ENCODE results near the gene HEXB.
A peak's percentile ranks its signal among the peaks of the same experiment; 100 is the strongest.

HEXB gene

DNA sequence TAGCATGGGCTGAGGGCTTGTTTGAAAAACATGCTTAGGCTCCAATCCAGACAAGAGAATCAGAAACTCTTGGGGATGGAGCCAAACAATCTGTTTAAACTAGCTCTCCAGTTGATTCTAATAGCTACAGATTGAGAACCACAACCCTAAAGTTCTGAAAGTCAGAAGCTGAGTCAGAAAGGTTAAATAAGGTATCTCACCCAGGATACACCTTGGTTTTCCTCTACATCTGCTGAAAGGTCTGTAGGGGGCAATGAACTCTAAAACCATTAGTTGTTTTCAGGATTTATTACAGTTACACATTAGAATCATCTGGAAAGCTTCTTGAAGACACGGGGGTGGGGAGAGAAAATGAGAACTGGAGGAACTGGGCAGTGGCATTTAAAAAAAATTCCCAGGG is 76.2 kb downstream of the HEXB start:
- DNase-seq, result no peak

DNA sequence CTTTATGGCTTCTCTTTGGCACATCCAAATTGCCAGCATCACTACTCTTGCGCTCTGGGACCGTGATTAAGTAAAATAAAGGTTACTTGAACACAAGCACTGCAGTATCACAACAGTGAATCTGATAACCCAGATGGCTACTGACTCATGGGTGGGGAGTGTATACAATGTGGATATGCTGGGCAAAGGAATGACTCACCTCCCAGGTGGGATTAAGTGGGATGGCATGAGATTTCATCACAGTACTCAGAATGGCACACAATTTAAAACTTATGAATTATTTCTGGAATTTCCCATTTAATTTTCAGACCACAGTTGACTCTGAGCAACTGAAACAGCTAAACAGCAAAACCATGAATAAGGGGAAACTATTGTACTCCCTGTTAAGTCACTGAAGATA is 77.6 kb downstream of the HEXB start:
- no peak for DNase-seq

DNA sequence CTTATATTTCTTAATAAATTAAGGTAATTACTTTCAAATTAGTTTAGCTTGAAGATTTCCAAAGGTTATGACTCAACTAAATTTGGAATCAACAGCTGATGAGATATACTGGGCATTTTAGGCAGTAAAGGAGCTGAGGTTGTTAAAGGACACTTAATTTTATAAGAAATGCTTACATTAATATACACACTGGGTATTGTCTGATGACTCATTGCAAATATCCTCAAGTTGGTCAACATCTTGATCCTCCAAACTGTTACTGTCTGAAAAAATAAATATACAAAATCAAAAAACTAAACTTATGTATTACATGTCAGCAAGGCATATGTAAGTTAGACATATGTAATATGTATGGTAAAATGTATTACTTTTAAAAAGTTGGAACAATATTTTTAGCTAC is 78.5 kb downstream of the HEXB start:
- no peak for DNase-seq

DNA sequence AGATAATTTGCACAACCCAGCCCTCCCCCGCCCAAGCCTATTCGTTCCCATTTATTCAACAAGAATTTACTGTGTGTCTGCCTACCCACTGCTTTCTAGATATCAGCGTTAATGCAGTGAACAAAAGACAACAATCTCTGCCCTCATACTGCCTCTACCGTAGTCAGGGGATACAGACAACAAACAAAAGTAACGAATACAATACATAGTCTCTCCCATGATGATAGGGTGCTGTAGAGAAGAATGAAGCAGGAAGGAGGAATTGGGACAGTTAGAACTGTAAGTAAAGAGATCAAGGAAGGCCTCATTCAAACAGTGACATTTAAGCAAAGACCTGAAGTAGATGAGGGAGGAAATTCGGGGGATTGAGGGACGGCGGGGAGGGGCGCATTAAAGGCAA is 80.2 kb downstream of the HEXB start:
- no peak for DNase-seq

DNA sequence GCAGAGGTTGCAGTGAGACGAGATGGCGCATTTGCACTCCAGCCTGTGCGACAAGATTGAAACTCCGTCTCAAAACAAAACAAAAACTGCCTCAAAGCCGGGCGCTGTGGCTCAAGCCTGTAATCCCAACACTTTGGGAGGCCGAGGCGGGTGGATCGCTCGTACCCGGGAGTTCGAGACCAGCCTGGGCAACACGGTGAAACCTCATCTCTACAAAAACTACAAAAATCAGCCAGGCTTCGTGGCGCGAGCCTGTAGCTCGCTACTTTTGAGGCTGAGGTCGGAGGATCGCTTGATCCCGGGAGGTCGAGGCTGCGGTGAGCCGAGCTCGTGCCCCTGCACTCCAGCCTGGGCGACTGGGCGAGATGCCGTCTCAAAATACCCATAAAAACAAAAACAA is 80.9 kb downstream of the HEXB start:
- DNase-seq, result no peak

DNA sequence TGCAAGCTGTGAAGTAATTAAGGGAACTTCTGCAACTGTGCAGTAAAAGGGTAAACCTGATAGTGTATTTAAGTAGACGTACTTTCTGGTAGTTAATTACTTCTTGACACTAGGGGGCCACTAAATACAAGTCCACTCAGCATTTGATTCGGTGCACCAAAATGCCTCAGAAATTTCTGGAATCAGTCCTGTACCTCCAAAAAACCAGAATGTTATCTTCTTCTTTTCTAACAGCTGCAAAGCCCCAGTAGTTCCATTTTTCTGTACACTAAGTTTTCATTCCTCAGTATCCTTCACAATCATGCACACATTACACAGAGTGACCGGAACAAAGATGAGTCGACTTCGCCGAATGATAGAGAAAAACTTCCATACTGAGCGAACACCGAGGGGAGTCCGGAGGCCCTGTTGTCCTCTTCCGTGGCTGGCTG is 81.4 kb downstream of the HEXB start:
- no peak for DNase-seq

DNA sequence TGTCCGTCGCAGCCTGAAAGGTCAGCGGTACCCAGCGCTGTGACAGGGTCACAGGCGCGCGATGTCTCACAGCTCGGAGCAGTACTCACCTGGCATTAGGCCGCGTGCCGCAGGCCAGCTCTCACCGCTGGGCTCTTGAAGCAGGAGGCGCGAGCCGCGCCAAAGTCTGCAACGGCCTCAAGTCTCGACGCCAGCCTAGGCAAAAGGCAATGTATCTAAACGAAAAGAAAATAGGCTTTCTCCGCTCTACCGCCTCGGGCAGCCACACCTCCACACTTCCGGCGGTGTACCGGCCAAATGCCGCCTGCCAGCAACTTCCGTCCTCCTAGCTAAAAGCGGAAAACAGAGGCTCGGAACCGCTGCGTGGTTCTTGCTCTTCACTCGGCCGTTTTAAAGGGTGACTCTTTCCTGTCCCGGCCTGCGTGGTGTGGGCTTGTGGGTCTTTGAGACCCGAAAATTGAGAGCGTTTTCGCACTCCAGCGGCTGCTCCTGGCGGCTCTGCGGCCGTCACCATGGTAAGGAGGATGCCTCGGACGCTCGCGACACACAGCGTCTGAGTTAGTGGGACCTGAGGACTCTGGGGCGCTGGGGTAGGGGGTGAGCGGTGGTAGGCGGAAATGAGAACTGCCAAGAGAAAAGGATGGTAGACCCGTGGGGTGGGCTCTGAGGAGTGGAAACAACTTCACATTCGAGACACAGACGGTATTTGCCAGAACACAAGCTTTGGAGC is 82.0 kb downstream of the HEXB start, which contains the start of the genes GFM2 and NSA2:
GFM2 (minus strand) TSS at position 269 of the 730 bp plus-strand sequence. CDS start 3,375 bp downstream, outside the sequence.
NSA2 (plus strand) TSS at position 401 of the 730 bp plus-strand sequence; CDS start at position 513, 112 bp downstream.
- DNase-seq, result peak; percentile 93

DNA sequence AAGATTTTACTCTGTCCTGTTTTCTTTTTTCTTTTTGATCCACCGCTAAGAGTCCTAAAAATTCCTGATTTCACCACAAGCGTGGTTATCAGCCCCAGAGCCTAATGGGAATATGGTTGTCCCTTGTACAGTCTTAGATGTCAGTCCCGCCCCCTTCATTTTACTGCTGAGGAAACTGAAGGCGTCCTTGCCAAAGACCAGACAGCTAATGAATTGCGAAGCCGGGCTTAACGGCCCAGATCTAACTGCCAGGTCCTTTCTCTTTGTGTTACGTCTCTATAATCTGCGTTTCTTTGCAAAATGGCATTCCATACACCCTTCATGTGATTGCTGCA is 82.5 kb downstream of the HEXB start:
- DNase-seq, result no peak

Measured in activated CD8-positive, alpha-beta memory T cell treated with anti-CD3 and anti-CD28 coated beads, Interleukin-2, amount 50 U/mL, for 48 hours (primary cell).